ENCODE data around the gene VKORC1.

GRCh38 chr16:31112711-31113110 is 18.1 kb upstream of the VKORC1 start:
- TF ChIP-seq CTCF (IDR thresholded peaks at IDR 0.05) (no peak), REST (IDR thresholded peaks at IDR 0.05) (no peak), CHD2 (IDR thresholded peaks at IDR 0.05; ENCODE audit: low read length, partially characterized antibody) (no peak), BHLHE40 (IDR thresholded peaks at IDR 0.05; ENCODE audit: low read depth, low read length) (no peak), NR3C1 (IDR thresholded peaks at IDR 0.05) (no peak), MAFK (IDR thresholded peaks at IDR 0.05; ENCODE audit: partially characterized antibody) (no peak), TP53 (CRISPR knock-in tag; IDR thresholded peaks at IDR 0.05) (no peak), POLR2A (IDR thresholded peaks at IDR 0.05; ENCODE audit: low read length) (no peak), HDAC2 (IDR thresholded peaks at IDR 0.05) (no peak), USF2 (IDR thresholded peaks at IDR 0.05) (no peak)
